Osteoblast (primary cell): Measurements from ENCODE around the gene CD6. TPM values are rescaled to one million over a fixed set of nuclear protein-coding genes. Genes with fewer than 3 reads are reported as not detected.

Experiments
- DNase-seq: peaks from one replicate; pipeline ENCODE4 v3.0.0; 2011; ENCODE audit warnings: low spot score, mixed read lengths; ENCODE audit not compliant: insufficient read length; ENCODE audit errors: missing footprints
- H2AFZ ChIP-seq: 2 replicates; pipeline ENCODE4 v1.6.0; 2011; ENCODE audit warnings: mild to moderate bottlenecking, low read length
- H3K27ac ChIP-seq: 2 replicates; pipeline ENCODE4 v1.5.1; 2011; ENCODE audit warnings: mild to moderate bottlenecking, low read depth, low read length, moderate library complexity
- H3K27me3 ChIP-seq: 2 replicates; pipeline ENCODE4 v1.6.0; 2012; ENCODE audit warnings: mild to moderate bottlenecking, control low read depth, inconsistent platforms, low read length, moderate library complexity; ENCODE audit not compliant: insufficient read depth
- H3K36me3 ChIP-seq: 2 replicates; pipeline ENCODE4 v1.5.1; 2011; ENCODE audit warnings: mild to moderate bottlenecking, low read length, control low read depth, moderate library complexity; ENCODE audit not compliant: insufficient read depth
- H3K4me1 ChIP-seq: 2 replicates; pipeline ENCODE4 v1.5.1; 2011; ENCODE audit warnings: mild to moderate bottlenecking, low read length, control low read depth, moderate library complexity; ENCODE audit not compliant: insufficient read depth
- H3K4me2 ChIP-seq: 2 replicates; pipeline ENCODE4 v1.6.0; 2011; ENCODE audit warnings: mild to moderate bottlenecking, low read length; ENCODE audit not compliant: insufficient read depth
- H3K4me3 ChIP-seq: fragments of 200-600 bp; sonication (generic); 3 replicates; pipeline ENCODE4 v1.5.1; 2012; ENCODE audit warnings: mild to moderate bottlenecking, low read length, inconsistent platforms; ENCODE audit not compliant: insufficient read depth
- H3K79me2 ChIP-seq: 2 replicates; pipeline ENCODE4 v1.6.0; 2012; ENCODE audit warnings: mild to moderate bottlenecking, low read length, control low read depth, inconsistent platforms; ENCODE audit not compliant: insufficient read depth
- H3K9me3 ChIP-seq: 2 replicates; pipeline ENCODE4 v1.5.1; 2011; ENCODE audit warnings: low read depth, low read length, control low read depth
- H4K20me1 ChIP-seq: 2 replicates; pipeline ENCODE4 v1.6.0; 2012; ENCODE audit warnings: mild to moderate bottlenecking, low read length, control low read depth; ENCODE audit not compliant: insufficient read depth
- CTCF ChIP-seq: IDR thresholded peaks from 2 replicates; pipeline ENCODE4 v1.5.1; 2011; ENCODE audit warnings: mild to moderate bottlenecking, low read depth, low read length, moderate library complexity; ENCODE audit errors: extremely low read depth
- total RNA-seq: library from RNA; depleted of rRNA; stranded (reverse); fragments of >200 nt; gene quantifications from 2 replicates; pipeline ENCODE4 v1.2.3, GENCODE V29; 2012

CD6 gene
- total RNA-seq, 1 donor: not detected

- DNase-seq: no peak
- no peak for TF ChIP-seq CTCF
- Histone ChIP-seq H3K27me3 (no peaks in the 10 kb centered on the region), H3K4me1 (no peaks in the 10 kb centered on the region), H3K79me2 (no peaks in the 10 kb centered on the region), H3K4me2 (no peak overlapping the region), H3K4me3 (no peak overlapping the region), H3K9me3 (no peaks in the 10 kb centered on the region), H2AFZ (no peak overlapping the region), H3K27ac (no peak overlapping the region), H3K36me3 (peaks cover 2% of the 10 kb centered on the region), H4K20me1 (no peaks in the 10 kb centered on the region)
Observed at GRCh38 chr11:60937144-60937527, 34.3 kb upstream of the CD6 start.

- Histone ChIP-seq H3K27ac (no peak overlapping the region), H3K27me3 (no peaks in the 10 kb centered on the region), H3K4me1 (no peaks in the 10 kb centered on the region), H3K4me3 (no peak overlapping the region), H3K4me2 (no peak overlapping the region), H4K20me1 (no peaks in the 10 kb centered on the region), H3K36me3 (no peaks in the 10 kb centered on the region), H3K9me3 (no peaks in the 10 kb centered on the region), H3K79me2 (no peaks in the 10 kb centered on the region), H2AFZ (no peak overlapping the region)
- DNase-seq: peak; percentile 6
- TF ChIP-seq CTCF: no peak
Observed at GRCh38 chr11:60937811-60938210, 33.7 kb upstream of the CD6 start.

- no peaks in the 10 kb centered on the region for H3K4me1 ChIP-seq
- DNase-seq: peak; percentile 84
- no peaks in the 10 kb centered on the region for H4K20me1 ChIP-seq
- no peaks in the 10 kb centered on the region for H3K36me3 ChIP-seq
- no peak for TF ChIP-seq CTCF
- H3K4me2 ChIP-seq: no peak overlapping the region
- H2AFZ ChIP-seq: no peak overlapping the region
- H3K4me3 ChIP-seq: no peak overlapping the region
- no peaks in the 10 kb centered on the region for H3K27me3 ChIP-seq
- no peaks in the 10 kb centered on the region for H3K9me3 ChIP-seq
- no peaks in the 10 kb centered on the region for H3K79me2 ChIP-seq
- H3K27ac ChIP-seq: no peak overlapping the region
Observed at GRCh38 chr11:60938500-60938899, 33.0 kb upstream of the CD6 start.

- Histone ChIP-seq H2AFZ (no peak overlapping the region), H3K4me2 (no peak overlapping the region), H3K27ac (no peak overlapping the region), H4K20me1 (peaks cover 2% of the 10 kb centered on the region), H3K9me3 (no peaks in the 10 kb centered on the region), H3K27me3 (no peaks in the 10 kb centered on the region), H3K4me1 (no peaks in the 10 kb centered on the region), H3K79me2 (no peaks in the 10 kb centered on the region), H3K36me3 (no peaks in the 10 kb centered on the region), H3K4me3 (no peak overlapping the region)
- TF ChIP-seq CTCF: no peak
- peak; percentile 72 for DNase-seq
Observed at GRCh38 chr11:60939301-60939700, 32.2 kb upstream of the CD6 start.
